SK-N-SH (cell line): ENCODE data around the gene DAP.

Source experiments
- EP300 ChIP-seq, 2 experiments: IDR thresholded peaks; 2 replicates each; pipeline versions ENCODE4 v1.4.0 to v1.6.1; 2012; ENCODE audit warnings: borderline replicate concordance in 1 of 2, low read depth in 1 of 2, low read length in 1 of 2
- EZH2phosphoT487 ChIP-seq: fragments of 200-600 bp; sonication (generic); IDR thresholded peaks from 2 replicates; pipeline ENCODE4 v1.6.1; 2017; ENCODE audit warnings: low read depth, mixed run types, mild to moderate bottlenecking, antibody characterized with exemption, moderate library complexity, borderline replicate concordance
- FOSL2 ChIP-seq: IDR thresholded peaks from 2 replicates; pipeline ENCODE4 v1.4.0; 2012; ENCODE audit warnings: low read depth, mild to moderate bottlenecking, moderate library complexity, borderline replicate concordance
- POLR2AphosphoS5 ChIP-seq: IDR thresholded peaks from 2 replicates; pipeline ENCODE4 v1.6.1; 2012; ENCODE audit warnings: low read depth, low read length
- REST ChIP-seq: IDR thresholded peaks from 2 replicates; pipeline ENCODE4 v1.6.1; 2012; ENCODE audit warnings: mild to moderate bottlenecking, low read depth, low read length, moderate library complexity
- RFX5 ChIP-seq: IDR thresholded peaks from 2 replicates; pipeline ENCODE4 v1.6.1; 2012; ENCODE audit warnings: mild to moderate bottlenecking, improper control_type of control experiment, low read length
- SMC3 ChIP-seq: IDR thresholded peaks from 2 replicates; pipeline ENCODE4 v1.6.1; 2012; ENCODE audit warnings: low read depth, low read length, improper control_type of control experiment
- TCF12 ChIP-seq: IDR thresholded peaks from 2 replicates; pipeline ENCODE4 v1.4.0; 2012
- USF1 ChIP-seq: IDR thresholded peaks from 2 replicates; pipeline ENCODE4 v1.4.0; 2012; ENCODE audit warnings: low read depth, borderline replicate concordance
- YY1 ChIP-seq: IDR thresholded peaks from 2 replicates; pipeline ENCODE4 v1.4.0; 2012; ENCODE audit warnings: low read depth, mild to moderate bottlenecking
- ZBTB33 ChIP-seq: IDR thresholded peaks from 2 replicates; pipeline ENCODE4 v1.4.0; 2012; ENCODE audit warnings: low read depth, borderline replicate concordance
- TF ChIP-seq, protein P1 (sequence below): fragments of 200-600 bp; sonication (generic); IDR thresholded peaks from 2 replicates; pipeline ENCODE4 v1.6.1; 2017; ENCODE audit warnings: antibody characterized with exemption, mild to moderate bottlenecking, moderate library complexity
- TF ChIP-seq, protein P2 (sequence below): fragments of 150-350 bp; IDR thresholded peaks from 2 replicates; pipeline ENCODE4 v1.6.1; 2016; ENCODE audit warnings: mild to moderate bottlenecking, low read depth, low read length

GRCh38 chr5:10663489-10664179 is 97.4 kb downstream of the DAP start:
- TF ChIP-seq, protein P1, sequence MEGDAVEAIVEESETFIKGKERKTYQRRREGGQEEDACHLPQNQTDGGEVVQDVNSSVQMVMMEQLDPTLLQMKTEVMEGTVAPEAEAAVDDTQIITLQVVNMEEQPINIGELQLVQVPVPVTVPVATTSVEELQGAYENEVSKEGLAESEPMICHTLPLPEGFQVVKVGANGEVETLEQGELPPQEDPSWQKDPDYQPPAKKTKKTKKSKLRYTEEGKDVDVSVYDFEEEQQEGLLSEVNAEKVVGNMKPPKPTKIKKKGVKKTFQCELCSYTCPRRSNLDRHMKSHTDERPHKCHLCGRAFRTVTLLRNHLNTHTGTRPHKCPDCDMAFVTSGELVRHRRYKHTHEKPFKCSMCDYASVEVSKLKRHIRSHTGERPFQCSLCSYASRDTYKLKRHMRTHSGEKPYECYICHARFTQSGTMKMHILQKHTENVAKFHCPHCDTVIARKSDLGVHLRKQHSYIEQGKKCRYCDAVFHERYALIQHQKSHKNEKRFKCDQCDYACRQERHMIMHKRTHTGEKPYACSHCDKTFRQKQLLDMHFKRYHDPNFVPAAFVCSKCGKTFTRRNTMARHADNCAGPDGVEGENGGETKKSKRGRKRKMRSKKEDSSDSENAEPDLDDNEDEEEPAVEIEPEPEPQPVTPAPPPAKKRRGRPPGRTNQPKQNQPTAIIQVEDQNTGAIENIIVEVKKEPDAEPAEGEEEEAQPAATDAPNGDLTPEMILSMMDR, result no peak
- TF ChIP-seq USF1 (no peak), TCF12 (peak; percentile 83), EZH2phosphoT487 (no peak), FOSL2 (peak; percentile 85), YY1 (no peak), EP300 (IDR thresholded peaks at IDR 0.05; ENCODE audit: borderline replicate concordance in 1 of 2, low read depth in 1 of 2, low read length in 1 of 2) (peak; percentile 42 to 62; a peak in 3 of 4 replicates), REST (no peak), POLR2AphosphoS5 (no peak), ZBTB33 (0 out of 2 replicates have a peak, but pooled peaks have one; percentile 27), SMC3 (no peak), RFX5 (no peak)
- TF ChIP-seq, protein P2, sequence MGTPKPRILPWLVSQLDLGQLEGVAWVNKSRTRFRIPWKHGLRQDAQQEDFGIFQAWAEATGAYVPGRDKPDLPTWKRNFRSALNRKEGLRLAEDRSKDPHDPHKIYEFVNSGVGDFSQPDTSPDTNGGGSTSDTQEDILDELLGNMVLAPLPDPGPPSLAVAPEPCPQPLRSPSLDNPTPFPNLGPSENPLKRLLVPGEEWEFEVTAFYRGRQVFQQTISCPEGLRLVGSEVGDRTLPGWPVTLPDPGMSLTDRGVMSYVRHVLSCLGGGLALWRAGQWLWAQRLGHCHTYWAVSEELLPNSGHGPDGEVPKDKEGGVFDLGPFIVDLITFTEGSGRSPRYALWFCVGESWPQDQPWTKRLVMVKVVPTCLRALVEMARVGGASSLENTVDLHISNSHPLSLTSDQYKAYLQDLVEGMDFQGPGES, result no peak
